IPS-15b (cell line): Measurements from ENCODE around the gene EXOC3L1.
A peak's percentile ranks its signal among the peaks of the same experiment; 100 is the strongest.

ENCODE experiments used
- H3K27me3 ChIP-seq: one replicate; pipeline ENCODE4 v1.6.1; 2013; ENCODE audit warnings: low read length; ENCODE audit not compliant: control insufficient read depth, insufficient read depth
- H3K36me3 ChIP-seq: one replicate; pipeline ENCODE4 v1.6.1; 2013; ENCODE audit warnings: low read length; ENCODE audit not compliant: control insufficient read depth, insufficient read depth
- H3K4me1 ChIP-seq: one replicate; pipeline ENCODE4 v1.6.1; 2013; ENCODE audit warnings: mild to moderate bottlenecking, low read length; ENCODE audit not compliant: control insufficient read depth, insufficient read depth
- H3K4me3 ChIP-seq: one replicate; pipeline ENCODE4 v1.5.1; 2013; ENCODE audit warnings: low read depth, low read length
- H3K9ac ChIP-seq: one replicate; pipeline ENCODE4 v1.6.1; 2013; ENCODE audit warnings: low read depth, mild to moderate bottlenecking, low read length
- H3K9me3 ChIP-seq: one replicate; pipeline ENCODE4 v1.6.1; 2013; ENCODE audit warnings: mild to moderate bottlenecking, low read length; ENCODE audit not compliant: control insufficient read depth, insufficient read depth

EXOC3L1 gene, protein sequence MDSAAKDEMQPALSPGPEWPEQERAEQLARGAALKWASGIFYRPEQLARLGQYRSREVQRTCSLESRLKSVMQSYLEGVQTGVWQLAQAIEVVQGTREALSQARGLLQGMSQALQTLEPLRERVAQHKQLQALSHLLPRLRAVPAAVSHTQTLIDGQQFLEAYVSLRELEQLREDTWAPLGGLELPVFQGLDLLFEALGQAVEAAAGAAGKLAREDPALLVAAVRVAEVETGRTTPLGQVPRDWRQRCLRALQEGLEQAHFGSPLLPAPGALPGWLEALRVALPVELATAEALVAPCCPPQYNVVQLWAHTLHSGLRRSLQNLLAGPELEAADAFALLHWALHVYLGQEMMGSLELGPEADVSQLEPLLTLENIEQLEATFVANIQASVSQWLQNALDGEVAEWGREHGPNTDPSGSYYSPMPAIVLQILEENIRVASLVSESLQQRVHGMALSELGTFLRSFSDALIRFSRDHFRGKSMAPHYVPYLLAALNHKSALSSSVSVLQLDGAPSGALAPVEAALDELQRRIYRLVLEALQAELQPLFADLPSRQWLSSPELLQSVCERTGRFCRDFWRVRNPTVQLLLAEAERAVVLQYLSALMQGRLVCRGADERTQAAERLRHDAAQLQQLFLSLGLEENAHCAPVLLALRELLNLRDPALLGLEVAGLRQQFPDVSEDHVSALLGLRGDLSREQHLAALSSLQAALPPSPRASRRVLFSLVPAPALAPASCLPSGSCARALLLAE

DNA sequence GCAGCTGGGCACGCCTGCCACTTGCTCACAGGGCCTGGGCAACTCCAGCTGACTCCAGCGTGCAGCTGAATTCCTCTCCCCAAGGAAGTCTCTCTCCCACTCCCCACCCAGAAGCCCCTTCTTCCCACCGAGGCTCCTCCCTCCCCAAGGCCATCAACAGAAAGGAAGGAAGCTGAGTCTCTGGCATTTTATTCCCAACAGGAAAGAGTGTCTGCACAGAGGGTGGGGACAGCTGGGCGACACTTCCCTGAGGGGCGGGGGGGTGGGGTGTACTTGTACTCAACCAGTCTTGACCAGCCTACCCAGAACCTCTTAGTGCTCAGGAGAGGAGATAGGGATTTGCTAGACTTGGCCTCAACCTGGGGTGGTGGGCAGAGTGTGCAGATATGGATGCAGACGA, at the start of gene EXOC3L1:
TSS of gene EXOC3L1 (minus strand) at position 96 of the 400 bp plus-strand sequence. CDS start 460 bp downstream, outside the sequence.
- Histone ChIP-seq H3K27me3 (peaks cover 17% of the 10 kb centered on the region), H3K36me3 (peaks cover 20% of the 10 kb centered on the region), H3K4me3 (peak within 1 kb of the TSS; percentile 30), H3K9me3 (no peaks in the 10 kb centered on the region), H3K9ac (no peak within 1 kb of the TSS), H3K4me1 (peaks cover 3% of the 10 kb centered on the region)

DNA sequence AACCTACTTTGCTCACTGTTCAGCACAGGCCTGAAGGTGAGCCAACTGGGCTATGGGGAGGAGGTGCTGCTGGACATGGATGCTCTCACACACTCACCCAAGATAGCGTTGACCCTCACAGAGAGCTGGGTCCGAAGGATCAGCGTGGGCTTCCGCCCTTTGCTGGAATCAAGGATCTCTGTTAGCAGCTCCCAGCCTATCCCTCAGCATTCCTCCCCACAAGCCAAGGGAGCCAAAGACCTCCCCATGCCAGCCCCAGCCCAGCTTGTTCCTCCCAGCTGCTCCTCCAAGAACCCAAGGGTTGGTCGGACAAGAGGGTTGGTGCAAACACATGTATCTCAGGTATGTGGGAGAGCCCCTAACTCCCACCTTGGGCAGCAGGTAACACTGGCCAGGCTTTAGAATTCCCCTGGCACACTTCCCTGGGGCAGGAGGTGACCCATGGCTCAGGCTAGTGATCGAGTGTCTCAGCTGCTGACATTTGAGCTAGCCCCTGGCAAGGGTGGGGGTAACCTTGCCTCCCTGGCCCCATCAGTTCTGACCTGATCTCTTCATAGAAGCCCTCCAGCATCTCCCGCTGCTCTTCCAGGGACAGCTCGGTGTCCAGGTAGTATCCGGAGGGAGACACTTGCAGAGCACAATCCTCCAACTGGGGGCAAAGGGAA, 49.0 kb upstream of the EXOC3L1 start:
- Histone ChIP-seq H3K4me3 (no peak overlapping the region), H3K9ac (no peak overlapping the region), H3K9me3 (no peaks in the 10 kb centered on the region), H3K36me3 (peaks cover 16% of the 10 kb centered on the region), H3K4me1 (peaks cover 9% of the 10 kb centered on the region), H3K27me3 (no peaks in the 10 kb centered on the region)

DNA sequence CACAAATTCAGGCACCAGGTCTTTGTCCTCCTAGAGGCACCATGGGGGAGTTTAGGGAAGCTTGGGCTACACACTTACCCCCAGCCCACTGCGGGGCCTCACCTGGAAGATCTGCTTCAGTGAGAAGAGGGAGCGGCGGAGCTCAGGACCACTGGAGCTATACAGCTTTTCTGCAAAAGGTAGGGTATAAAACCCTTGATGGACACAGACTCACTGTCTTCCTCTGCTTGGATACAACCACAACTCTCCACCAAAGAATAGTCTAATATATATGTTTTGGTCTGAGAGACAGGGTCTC, 48.3 kb upstream of the EXOC3L1 start:
- Histone ChIP-seq H3K9ac (no peak overlapping the region), H3K36me3 (peaks cover 19% of the 10 kb centered on the region), H3K9me3 (no peaks in the 10 kb centered on the region), H3K27me3 (no peaks in the 10 kb centered on the region), H3K4me1 (peaks cover 9% of the 10 kb centered on the region), H3K4me3 (no peak overlapping the region)

DNA sequence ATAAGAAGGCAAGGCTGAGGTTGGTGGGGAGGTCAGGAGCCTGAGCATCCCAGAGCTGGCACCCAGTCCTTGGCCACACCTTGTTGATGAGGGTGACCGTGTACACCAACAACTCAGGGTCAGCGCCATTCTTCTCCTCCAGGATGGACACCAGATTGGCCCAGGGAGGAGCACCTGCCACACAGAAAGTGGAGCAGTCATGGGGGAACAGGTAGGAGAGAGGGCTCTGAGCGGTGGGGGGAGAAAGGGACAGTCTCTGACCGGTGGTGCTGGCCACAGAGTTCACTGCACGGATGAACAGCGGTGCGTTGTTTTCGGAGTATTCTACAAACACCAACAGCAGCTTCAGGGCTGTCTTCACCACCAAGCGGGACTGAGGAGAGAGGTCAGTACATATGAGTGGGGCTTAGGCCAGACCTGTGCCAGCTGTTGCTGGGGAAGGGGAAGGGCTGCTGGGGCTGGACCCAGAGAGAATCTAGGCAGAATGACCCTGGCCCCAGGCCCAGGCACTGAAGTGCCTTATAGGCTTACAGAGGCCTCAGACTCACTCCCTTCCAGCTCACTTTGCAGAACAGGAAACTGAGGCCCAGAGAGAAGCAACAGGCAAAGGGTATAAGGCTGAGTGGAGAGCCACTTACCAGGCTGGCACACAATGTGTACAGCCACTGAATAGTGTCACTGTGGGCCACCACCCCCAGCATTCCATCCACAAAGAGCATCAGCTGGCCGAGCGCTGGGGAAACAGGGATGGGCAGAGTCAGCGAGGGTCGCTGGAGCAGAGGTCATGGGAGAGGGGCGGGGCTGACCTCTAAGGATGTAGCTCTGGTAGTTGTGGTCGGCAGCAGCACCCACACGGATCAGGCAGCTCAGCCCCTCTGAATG, 47.7 kb upstream of the EXOC3L1 start:
- peaks cover 19% of the 10 kb centered on the region for H3K36me3 ChIP-seq

DNA sequence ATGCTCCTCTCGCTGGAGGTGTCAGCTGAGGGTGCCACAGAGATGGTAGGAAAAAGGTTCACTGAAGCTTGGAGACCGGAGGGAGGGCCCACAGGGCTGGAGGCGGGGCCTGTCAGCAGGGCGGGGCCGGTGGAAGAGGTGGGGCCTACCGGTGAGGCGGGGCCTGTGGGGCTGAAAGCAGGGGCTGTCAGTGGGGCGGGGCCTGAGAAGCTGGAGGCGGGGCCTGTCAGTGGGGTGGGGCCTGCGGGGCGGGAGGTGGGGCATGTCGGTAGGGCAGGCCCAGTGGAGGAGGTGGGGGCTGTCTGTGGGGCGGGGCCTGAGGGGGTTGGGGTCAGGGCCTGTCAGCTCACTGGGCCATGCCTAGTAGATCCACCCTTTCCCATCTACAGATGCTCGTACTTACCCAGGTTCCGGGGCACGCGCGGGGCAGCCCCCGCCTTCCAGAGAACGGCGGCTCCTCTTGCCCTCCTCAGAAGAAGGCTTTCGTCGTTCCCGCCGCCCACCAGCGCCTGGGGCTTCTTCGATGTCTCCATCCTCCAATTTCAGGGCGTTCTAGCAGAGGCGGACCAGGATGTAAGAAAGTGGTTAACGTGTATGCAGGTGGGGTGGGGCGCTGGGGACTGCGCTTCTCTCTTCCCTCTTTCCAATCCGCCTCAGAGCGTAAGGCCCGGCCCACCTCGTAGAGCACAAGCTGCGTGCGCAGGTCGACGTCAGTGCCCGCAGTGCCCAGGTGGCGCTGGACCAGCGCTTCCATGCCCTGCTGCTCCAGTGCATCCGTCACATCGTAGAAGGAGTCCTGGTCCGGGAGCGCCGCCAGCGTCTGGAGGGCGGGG, 46.8 kb upstream of the EXOC3L1 start:
- Histone ChIP-seq H3K4me1 (peaks cover 9% of the 10 kb centered on the region), H3K9ac (no peak overlapping the region), H3K36me3 (peaks cover 21% of the 10 kb centered on the region), H3K9me3 (no peaks in the 10 kb centered on the region), H3K27me3 (no peaks in the 10 kb centered on the region), H3K4me3 (peak overlapping the region; percentile 45)

More for the DNA sequence above, 47.7 kb upstream of the EXOC3L1 start:
- H3K9me3 ChIP-seq, result no peaks in the 10 kb centered on the region
- peaks cover 9% of the 10 kb centered on the region for H3K4me1 ChIP-seq
- no peak overlapping the region for H3K9ac ChIP-seq
- H3K27me3 ChIP-seq, result no peaks in the 10 kb centered on the region
- H3K4me3 ChIP-seq, result peak overlapping the region; percentile 45

DNA sequence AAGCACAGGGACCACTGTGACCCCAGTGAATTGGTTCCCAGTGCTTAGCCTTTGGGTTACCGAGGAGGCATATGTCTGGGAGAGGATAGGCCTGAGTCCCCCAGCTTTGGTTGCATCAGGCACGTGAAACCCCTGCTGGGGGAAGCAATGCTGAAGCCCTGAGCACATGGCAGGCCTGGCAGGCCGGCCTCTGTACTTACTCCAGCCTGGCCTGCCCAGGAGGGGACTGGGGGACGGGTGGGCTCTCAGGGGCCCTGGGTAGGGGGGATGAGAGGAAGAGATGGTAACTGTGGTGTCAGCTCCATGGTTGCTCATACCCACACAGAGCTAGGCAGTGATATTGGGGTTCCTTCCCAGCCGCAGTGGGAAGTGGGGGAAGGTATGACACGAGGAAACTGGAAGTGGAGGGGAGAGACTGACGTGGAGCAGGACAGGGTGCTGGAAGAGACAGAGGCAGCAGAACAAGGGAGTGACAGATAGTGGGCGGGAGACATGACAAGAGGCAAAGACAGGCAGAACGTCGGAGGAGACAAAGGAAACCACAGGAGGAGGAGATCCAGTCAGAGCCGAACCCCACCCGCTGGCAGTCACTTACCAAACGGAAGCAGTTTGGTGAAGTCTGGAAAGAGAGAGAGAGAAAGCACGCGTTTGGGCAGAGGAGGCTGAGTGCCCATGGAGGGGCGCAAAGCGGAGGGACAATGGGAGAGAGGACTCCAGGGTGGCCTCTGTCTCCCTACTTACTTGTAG, 46.1 kb upstream of the EXOC3L1 start:
- H3K9ac ChIP-seq, result no peak overlapping the region
- H3K4me1 ChIP-seq, result peaks cover 2% of the 10 kb centered on the region
- H3K9me3 ChIP-seq, result no peaks in the 10 kb centered on the region
- peak overlapping the region; percentile 16 for H3K4me3 ChIP-seq
- no peaks in the 10 kb centered on the region for H3K27me3 ChIP-seq
- peaks cover 28% of the 10 kb centered on the region for H3K36me3 ChIP-seq

DNA sequence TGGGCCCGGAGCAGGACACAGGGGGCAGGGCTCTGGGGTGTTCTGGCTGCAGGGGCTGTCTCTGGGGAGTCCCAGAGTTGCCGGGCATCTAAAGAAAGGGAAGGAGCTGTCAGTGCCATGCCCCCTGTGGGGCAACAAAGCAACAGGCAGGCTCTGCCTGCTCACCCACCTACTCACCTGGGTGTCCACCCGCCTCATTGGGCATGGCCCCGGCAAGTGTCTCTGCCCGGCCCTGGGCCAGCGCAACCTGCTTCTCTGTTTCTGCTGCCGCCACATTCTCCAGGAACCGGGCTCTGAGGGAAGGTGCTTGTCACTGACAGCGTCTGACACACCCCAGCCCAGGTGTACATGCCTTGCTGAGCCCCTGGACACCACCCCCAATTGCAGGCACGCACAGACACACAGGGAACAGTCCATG, 44.3 kb upstream of the EXOC3L1 start:
- Histone ChIP-seq H3K36me3 (peaks cover 40% of the 10 kb centered on the region), H3K4me1 (peaks cover 2% of the 10 kb centered on the region), H3K9ac (no peak overlapping the region), H3K27me3 (no peaks in the 10 kb centered on the region), H3K9me3 (no peaks in the 10 kb centered on the region), H3K4me3 (no peak overlapping the region)

DNA sequence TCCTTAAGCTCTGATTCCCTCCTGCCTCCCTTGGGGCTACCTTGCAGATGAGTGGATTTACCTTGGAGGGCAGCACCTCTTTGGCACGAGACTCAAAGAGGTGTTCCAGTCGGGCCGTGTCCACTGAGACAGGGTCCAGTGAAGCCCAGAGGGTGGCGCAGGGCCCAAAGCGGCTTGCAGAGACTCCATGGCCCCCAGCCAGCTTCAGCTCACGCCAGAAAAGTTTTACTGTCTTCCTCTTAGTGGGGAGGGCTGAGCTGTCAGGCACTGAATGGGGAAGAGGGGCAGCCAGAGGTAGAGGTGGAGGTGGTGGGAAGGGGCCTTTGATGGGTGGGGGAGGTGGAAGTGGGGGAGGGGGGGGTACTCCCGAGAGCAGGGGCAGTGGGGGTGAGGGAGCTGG, 43.7 kb upstream of the EXOC3L1 start:
- Histone ChIP-seq H3K4me1 (peaks cover 2% of the 10 kb centered on the region), H3K9ac (no peak overlapping the region), H3K36me3 (peaks cover 46% of the 10 kb centered on the region), H3K9me3 (no peaks in the 10 kb centered on the region), H3K4me3 (no peak overlapping the region), H3K27me3 (no peaks in the 10 kb centered on the region)

DNA sequence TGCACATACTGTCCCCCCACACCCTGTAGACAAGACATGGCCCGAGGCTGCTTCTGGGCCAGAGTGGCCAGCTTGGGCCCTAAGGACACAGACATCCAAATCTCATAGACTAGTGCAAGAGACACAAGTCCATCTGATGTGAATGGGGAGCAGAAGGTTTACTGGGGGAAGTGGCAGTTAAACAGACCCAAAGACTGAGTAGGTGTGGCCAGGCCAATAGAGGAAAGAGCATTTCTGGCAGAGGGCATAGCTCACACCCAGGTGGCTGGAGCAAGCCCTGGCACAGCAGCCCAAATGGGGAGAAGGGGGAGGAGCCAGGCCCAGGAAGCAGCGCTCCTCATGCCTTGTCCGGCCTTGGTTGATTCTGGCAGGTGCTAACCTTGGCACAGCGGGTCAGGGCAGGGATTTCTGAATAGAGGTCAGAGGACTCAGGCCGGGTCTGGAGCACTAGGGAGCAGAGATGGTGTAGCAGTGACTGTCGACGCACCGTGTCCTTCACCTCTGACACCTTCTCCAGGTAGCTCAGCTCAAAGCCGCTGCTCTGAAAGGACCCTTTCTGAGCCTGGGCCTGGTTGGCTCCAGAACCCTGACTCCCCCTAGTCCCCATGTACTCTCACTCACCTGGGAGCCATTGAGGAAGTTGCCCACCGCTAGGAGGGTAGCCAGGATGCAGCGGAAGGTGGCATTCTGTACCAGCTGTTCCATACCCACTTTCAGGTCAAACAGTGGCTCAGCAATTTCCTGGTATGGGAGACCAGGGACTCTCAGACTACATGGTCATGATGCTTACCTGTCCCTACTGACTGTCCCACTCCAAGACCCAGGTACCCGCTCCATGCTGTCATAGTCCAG, 41.1 kb upstream of the EXOC3L1 start:
- H3K36me3 ChIP-seq, result peaks cover 46% of the 10 kb centered on the region
- no peak overlapping the region for H3K4me3 ChIP-seq
- H3K27me3 ChIP-seq, result no peaks in the 10 kb centered on the region
- H3K9me3 ChIP-seq, result no peaks in the 10 kb centered on the region
- H3K4me1 ChIP-seq, result peaks cover 4% of the 10 kb centered on the region
- H3K9ac ChIP-seq, result no peak overlapping the region
